Osteoblast (primary cell): ENCODE data around the gene PSMD1. TPM values are rescaled to one million over a fixed set of nuclear protein-coding genes. Genes with fewer than 3 reads are reported as not detected.
A peak's percentile ranks its signal among the peaks of the same experiment; 100 is the strongest.

Experiments
- DNase-seq: peaks from one replicate; pipeline ENCODE4 v3.0.0; 2011; ENCODE audit warnings: low spot score, mixed read lengths; ENCODE audit not compliant: insufficient read length; ENCODE audit errors: missing footprints
- H2AFZ ChIP-seq: 2 replicates; pipeline ENCODE4 v1.6.0; 2011; ENCODE audit warnings: mild to moderate bottlenecking, low read length
- H3K27ac ChIP-seq: 2 replicates; pipeline ENCODE4 v1.5.1; 2011; ENCODE audit warnings: mild to moderate bottlenecking, low read depth, low read length, moderate library complexity
- H3K27me3 ChIP-seq: 2 replicates; pipeline ENCODE4 v1.6.0; 2012; ENCODE audit warnings: mild to moderate bottlenecking, control low read depth, inconsistent platforms, low read length, moderate library complexity; ENCODE audit not compliant: insufficient read depth
- H3K36me3 ChIP-seq: 2 replicates; pipeline ENCODE4 v1.5.1; 2011; ENCODE audit warnings: mild to moderate bottlenecking, low read length, control low read depth, moderate library complexity; ENCODE audit not compliant: insufficient read depth
- H3K4me1 ChIP-seq: 2 replicates; pipeline ENCODE4 v1.5.1; 2011; ENCODE audit warnings: mild to moderate bottlenecking, low read length, control low read depth, moderate library complexity; ENCODE audit not compliant: insufficient read depth
- H3K4me2 ChIP-seq: 2 replicates; pipeline ENCODE4 v1.6.0; 2011; ENCODE audit warnings: mild to moderate bottlenecking, low read length; ENCODE audit not compliant: insufficient read depth
- H3K4me3 ChIP-seq: fragments of 200-600 bp; sonication (generic); 3 replicates; pipeline ENCODE4 v1.5.1; 2012; ENCODE audit warnings: mild to moderate bottlenecking, low read length, inconsistent platforms; ENCODE audit not compliant: insufficient read depth
- H3K79me2 ChIP-seq: 2 replicates; pipeline ENCODE4 v1.6.0; 2012; ENCODE audit warnings: mild to moderate bottlenecking, low read length, control low read depth, inconsistent platforms; ENCODE audit not compliant: insufficient read depth
- H3K9me3 ChIP-seq: 2 replicates; pipeline ENCODE4 v1.5.1; 2011; ENCODE audit warnings: low read depth, low read length, control low read depth
- H4K20me1 ChIP-seq: 2 replicates; pipeline ENCODE4 v1.6.0; 2012; ENCODE audit warnings: mild to moderate bottlenecking, low read length, control low read depth; ENCODE audit not compliant: insufficient read depth
- small RNA-seq: library from RNA; depleted of rRNA; stranded (forward); fragments of <200 nt; gene quantifications from one replicate; pipeline ENCODE3, GENCODE V24; 2012
- total RNA-seq: library from RNA; depleted of rRNA; stranded (reverse); fragments of >200 nt; gene quantifications from 2 replicates; pipeline ENCODE4 v1.2.3, GENCODE V29; 2012
- TF ChIP-seq, protein P1 (sequence below): IDR thresholded peaks from 2 replicates; pipeline ENCODE4 v1.5.1; 2011; ENCODE audit warnings: mild to moderate bottlenecking, low read depth, low read length, moderate library complexity; ENCODE audit errors: extremely low read depth

The PSMD1 gene
- total RNA-seq, 1 donor: 112 TPM

DNA sequence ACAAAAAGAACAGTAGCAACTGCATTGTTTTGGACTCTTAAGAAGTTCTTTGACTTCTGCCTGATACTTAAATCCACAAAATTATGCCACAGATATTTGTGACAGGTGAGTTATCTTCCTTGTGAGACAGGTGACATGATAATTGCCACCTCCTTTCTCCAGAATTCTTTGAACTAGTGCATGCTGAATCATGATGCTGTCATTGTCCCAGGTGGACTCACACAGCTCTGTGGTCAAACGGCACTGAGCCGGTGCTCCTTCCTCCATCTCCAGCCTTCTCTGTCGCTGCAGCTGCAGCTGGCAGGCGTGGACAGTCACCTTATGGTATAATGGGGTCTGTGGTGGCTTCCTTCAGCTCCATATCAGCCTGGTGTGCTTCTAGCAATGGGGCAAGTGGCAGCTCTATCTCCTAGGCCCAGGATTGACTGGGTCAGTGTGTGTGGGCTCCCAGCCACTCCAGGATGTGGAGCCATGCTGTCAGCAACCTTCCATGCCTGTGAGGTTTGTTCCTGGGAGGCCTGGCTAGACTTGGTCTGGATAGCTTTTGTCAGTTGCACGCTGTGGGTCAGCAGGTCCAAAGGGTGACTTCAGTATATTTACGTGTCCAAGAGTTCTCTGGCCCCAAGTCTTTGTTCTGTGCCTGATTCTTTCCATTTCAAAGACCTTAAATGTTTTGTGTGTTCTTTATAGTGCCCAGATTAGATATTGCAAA, 157.4 kb downstream of the PSMD1 start:
- DNase-seq: no peak
- peaks cover 11% of the 10 kb centered on the region for H3K4me1 ChIP-seq
- TF ChIP-seq, protein P1, sequence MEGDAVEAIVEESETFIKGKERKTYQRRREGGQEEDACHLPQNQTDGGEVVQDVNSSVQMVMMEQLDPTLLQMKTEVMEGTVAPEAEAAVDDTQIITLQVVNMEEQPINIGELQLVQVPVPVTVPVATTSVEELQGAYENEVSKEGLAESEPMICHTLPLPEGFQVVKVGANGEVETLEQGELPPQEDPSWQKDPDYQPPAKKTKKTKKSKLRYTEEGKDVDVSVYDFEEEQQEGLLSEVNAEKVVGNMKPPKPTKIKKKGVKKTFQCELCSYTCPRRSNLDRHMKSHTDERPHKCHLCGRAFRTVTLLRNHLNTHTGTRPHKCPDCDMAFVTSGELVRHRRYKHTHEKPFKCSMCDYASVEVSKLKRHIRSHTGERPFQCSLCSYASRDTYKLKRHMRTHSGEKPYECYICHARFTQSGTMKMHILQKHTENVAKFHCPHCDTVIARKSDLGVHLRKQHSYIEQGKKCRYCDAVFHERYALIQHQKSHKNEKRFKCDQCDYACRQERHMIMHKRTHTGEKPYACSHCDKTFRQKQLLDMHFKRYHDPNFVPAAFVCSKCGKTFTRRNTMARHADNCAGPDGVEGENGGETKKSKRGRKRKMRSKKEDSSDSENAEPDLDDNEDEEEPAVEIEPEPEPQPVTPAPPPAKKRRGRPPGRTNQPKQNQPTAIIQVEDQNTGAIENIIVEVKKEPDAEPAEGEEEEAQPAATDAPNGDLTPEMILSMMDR: no peak
- H3K9me3 ChIP-seq: no peaks in the 10 kb centered on the region
- H3K36me3 ChIP-seq: peaks cover 70% of the 10 kb centered on the region
- H3K27ac ChIP-seq: no peak overlapping the region
- H2AFZ ChIP-seq: no peak overlapping the region
- H3K79me2 ChIP-seq: no peaks in the 10 kb centered on the region
- no peak overlapping the region for H3K4me3 ChIP-seq
- H3K4me2 ChIP-seq: no peak overlapping the region
- H3K27me3 ChIP-seq: no peaks in the 10 kb centered on the region
- H4K20me1 ChIP-seq: peaks cover 5% of the 10 kb centered on the region

DNA sequence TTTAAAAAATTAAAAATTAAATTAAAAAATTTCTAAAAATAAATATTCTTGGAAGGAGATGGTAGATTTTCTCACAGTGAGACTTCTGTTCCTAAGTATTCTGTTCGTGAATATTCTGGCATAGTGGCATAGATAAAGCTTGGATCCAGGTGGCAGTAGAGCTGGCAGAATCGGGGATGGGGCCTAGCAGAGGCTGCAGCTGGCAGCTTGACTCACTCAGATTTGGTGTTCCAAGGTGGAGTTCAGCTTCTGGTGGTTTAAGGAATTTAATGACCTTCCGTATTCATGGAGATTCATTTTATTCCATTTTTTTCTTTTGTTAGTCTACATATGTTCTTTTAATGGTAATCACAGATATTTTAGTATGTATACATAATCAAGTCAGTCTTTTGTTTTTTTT, 161.7 kb downstream of the PSMD1 start:
- DNase-seq: peak; percentile 46
- no peaks in the 10 kb centered on the region for H3K79me2 ChIP-seq
- H3K27me3 ChIP-seq: no peaks in the 10 kb centered on the region
- H3K4me1 ChIP-seq: no peaks in the 10 kb centered on the region
- TF ChIP-seq, protein P1: no peak
- H3K27ac ChIP-seq: no peak overlapping the region
- H3K4me2 ChIP-seq: no peak overlapping the region
- H2AFZ ChIP-seq: no peak overlapping the region
- peaks cover 90% of the 10 kb centered on the region for H3K36me3 ChIP-seq
- peaks cover 5% of the 10 kb centered on the region for H4K20me1 ChIP-seq
- H3K9me3 ChIP-seq: no peaks in the 10 kb centered on the region
- H3K4me3 ChIP-seq: no peak overlapping the region

DNA sequence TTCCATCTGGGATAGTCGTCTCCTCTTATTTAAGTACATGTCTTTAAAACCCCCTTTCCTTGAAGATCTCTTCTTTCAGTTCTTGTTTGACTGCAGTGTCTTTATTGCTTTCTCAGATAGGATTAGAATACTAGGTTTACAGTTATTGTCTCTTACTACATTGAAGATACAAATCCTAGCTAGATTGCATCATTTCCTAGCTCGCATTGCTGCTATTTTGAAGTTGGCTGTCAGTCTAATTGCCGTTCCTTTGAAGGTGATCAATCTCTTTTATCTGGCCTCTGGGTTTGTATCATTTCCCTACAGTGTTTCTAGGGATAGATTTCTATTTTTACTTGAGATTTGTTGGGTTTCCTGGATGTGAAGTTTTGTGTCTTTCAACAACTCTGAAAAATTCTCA, 162.6 kb downstream of the PSMD1 start:
- Histone ChIP-seq H3K4me2 (no peak overlapping the region), H3K9me3 (no peaks in the 10 kb centered on the region), H4K20me1 (no peaks in the 10 kb centered on the region), H3K4me1 (no peaks in the 10 kb centered on the region), H3K4me3 (no peak overlapping the region), H3K27me3 (no peaks in the 10 kb centered on the region), H3K27ac (no peak overlapping the region), H3K36me3 (peaks cover 91% of the 10 kb centered on the region), H3K79me2 (no peaks in the 10 kb centered on the region), H2AFZ (no peak overlapping the region)
- no peak for DNase-seq
- TF ChIP-seq, protein P1: no peak

DNA sequence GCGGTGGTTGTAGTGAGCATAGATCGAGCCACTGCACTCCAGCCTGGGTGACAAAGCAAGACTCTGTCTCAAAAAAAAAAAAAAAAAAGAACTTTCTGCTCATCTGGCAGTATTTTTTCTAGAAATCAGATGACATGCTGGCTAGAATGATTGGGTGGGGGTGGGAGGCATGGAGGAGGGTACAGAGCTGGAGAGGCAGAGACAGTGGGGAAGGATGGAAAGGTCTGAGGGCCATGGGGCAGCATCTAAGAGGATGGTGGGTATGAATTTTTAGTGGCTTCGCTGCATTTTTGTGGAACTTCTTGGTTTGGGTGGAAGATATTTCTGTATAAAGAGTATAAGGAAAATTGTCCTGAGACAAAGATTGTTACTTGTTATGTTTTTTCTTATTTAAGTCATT, 165.1 kb downstream of the PSMD1 start:
- no peaks in the 10 kb centered on the region for H3K4me1 ChIP-seq
- no peaks in the 10 kb centered on the region for H3K9me3 ChIP-seq
- H3K4me3 ChIP-seq: no peak overlapping the region
- H3K27ac ChIP-seq: peak overlapping the region; percentile 18
- H4K20me1 ChIP-seq: no peaks in the 10 kb centered on the region
- no peak for DNase-seq
- no peaks in the 10 kb centered on the region for H3K79me2 ChIP-seq
- no peak overlapping the region for H2AFZ ChIP-seq
- no peaks in the 10 kb centered on the region for H3K27me3 ChIP-seq
- H3K4me2 ChIP-seq: no peak overlapping the region
- TF ChIP-seq, protein P1: no peak
- peaks cover 79% of the 10 kb centered on the region for H3K36me3 ChIP-seq

Small RNA genes lying within 50 kb of the gene (small RNA-seq; reads per million reads assigned to genes)
- gene RNU1-93P: not detected

Other genes with a start within 250 kb of the PSMD1 start
- 52.2 and 63.7 TPM in 2 replicates for gene ITM2C, start 191.9 kb upstream of the PSMD1 start, total RNA-seq
- not detected in 2 replicates for gene GPR55, start 131.6 kb upstream of the PSMD1 start, total RNA-seq
- gene SPATA3, start 60.7 kb upstream of the PSMD1 start, total RNA-seq: not detected in 2 replicates
- not detected in 2 replicates for gene C2orf72, start 19.3 kb upstream of the PSMD1 start, total RNA-seq
- 2.9 and 5.3 TPM in 2 replicates for gene HTR2B, start 68.2 kb downstream of the PSMD1 start, total RNA-seq
- 221 and 240 TPM in 2 replicates for gene ARMC9, start 141.8 kb downstream of the PSMD1 start, total RNA-seq